Calu3 (cell line): ENCODE data around the gene ADRB2. TPM values are rescaled to one million over a fixed set of nuclear protein-coding genes. Genes with fewer than 3 reads are reported as not detected.
"Not testable (repeated sequence)": the region's sequence is repeated elsewhere in the genome, so short reads cannot be mapped to it uniquely, and the experiment has no call there.

Experiments
- BruUV-seq: library from RNA; stranded (reverse); fragments of 400-500 nt; replicated peaks from 2 replicates; lab custom pipeline; 2021; lab: Mats Ljungman, UMichigan
- CTCF ChIA-PET: fragments of 300-600 bp; sonication (Branson Sonifier 250); formaldehyde crosslinking; loops from one replicate; lab custom pipeline; 2022; ENCODE audit warnings: antibody characterized with exemption; lab: Charles Lee
- DNase-seq: peaks from one replicate; pipeline ENCODE4 v3.0.0; 2022
- H3K27ac Mint-ChIP-seq: one replicate; pipeline ENCODE4 v1.8.0; 2022; ENCODE audit warnings: mixed read lengths; ENCODE audit not compliant: unreplicated experiment
- H3K27me3 Mint-ChIP-seq: one replicate; pipeline ENCODE4 v1.8.0; 2022; ENCODE audit warnings: mixed read lengths; ENCODE audit not compliant: unreplicated experiment
- H3K36me3 Mint-ChIP-seq: one replicate; pipeline ENCODE4 v1.8.0; 2022; ENCODE audit warnings: mild to moderate bottlenecking, moderate library complexity, mixed read lengths; ENCODE audit not compliant: insufficient read depth, unreplicated experiment
- H3K4me1 Mint-ChIP-seq: one replicate; pipeline ENCODE4 v1.8.0; 2022; ENCODE audit warnings: mild to moderate bottlenecking, low read depth, mixed read lengths; ENCODE audit not compliant: unreplicated experiment
- H3K4me3 Mint-ChIP-seq: one replicate; pipeline ENCODE4 v1.8.0; 2022; ENCODE audit warnings: mild to moderate bottlenecking, low read depth, moderate library complexity, mixed read lengths; ENCODE audit not compliant: unreplicated experiment
- H3K9me3 Mint-ChIP-seq: one replicate; pipeline ENCODE4 v1.8.0; 2022; ENCODE audit warnings: low read depth, mixed read lengths; ENCODE audit not compliant: unreplicated experiment
- intact Hi-C: fragments of 100-400 bp; cut with micrococcal nuclease; formaldehyde crosslinking; loops from one replicate; pipeline ENCODE4 v1.10.0; 2022; ENCODE audit not compliant: unreplicated experiment
- total RNA-seq: library from RNA; stranded (reverse); gene quantifications from 2 replicates; pipeline ENCODE4 v1.2.3, GENCODE V29; 2022
- TF ChIP-seq, protein P1 (sequence below): fragments of 200-600 bp; IDR thresholded peaks from one replicate; pipeline ENCODE4 v1.8.0; 2022; ENCODE audit warnings: antibody characterized with exemption; ENCODE audit not compliant: unreplicated experiment

The ADRB2 gene
- total RNA-seq, 1 experiment from 2014 or later: 16.9 TPM

DNA sequence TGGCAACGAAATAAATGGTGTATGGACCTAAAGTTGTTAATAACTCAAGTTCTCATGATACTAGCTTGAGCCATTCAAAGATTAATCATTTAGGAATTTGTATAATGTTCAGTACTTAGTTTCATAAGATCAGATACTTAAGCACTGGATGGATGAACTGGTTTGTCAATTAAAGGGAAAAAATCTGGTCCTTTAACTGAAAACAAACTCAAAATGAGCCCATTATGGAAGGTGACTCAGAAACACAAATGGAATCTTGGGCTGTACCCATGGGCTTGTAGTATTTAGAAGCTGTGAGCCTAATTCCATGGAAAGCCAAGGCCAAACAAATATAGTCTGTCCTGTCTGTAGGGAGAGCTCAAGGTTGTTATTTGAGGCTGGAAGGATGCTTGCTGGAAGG, 27.6 kb upstream of the ADRB2 start:
- Mint-ChIP-seq H3K4me1 (no peaks in the 10 kb centered on the region), H3K27me3 (no peaks in the 10 kb centered on the region), H3K27ac (no peak overlapping the region), H3K4me3 (no peak overlapping the region), H3K36me3 (no peaks in the 10 kb centered on the region), H3K9me3 (no peaks in the 10 kb centered on the region)
- CTCF ChIA-PET: no interaction called here
- TF ChIP-seq, protein P1, sequence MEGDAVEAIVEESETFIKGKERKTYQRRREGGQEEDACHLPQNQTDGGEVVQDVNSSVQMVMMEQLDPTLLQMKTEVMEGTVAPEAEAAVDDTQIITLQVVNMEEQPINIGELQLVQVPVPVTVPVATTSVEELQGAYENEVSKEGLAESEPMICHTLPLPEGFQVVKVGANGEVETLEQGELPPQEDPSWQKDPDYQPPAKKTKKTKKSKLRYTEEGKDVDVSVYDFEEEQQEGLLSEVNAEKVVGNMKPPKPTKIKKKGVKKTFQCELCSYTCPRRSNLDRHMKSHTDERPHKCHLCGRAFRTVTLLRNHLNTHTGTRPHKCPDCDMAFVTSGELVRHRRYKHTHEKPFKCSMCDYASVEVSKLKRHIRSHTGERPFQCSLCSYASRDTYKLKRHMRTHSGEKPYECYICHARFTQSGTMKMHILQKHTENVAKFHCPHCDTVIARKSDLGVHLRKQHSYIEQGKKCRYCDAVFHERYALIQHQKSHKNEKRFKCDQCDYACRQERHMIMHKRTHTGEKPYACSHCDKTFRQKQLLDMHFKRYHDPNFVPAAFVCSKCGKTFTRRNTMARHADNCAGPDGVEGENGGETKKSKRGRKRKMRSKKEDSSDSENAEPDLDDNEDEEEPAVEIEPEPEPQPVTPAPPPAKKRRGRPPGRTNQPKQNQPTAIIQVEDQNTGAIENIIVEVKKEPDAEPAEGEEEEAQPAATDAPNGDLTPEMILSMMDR: no peak
- BruUV-seq: no TSS peak
- no peak for DNase-seq
- intact Hi-C loops: no loop called here

DNA sequence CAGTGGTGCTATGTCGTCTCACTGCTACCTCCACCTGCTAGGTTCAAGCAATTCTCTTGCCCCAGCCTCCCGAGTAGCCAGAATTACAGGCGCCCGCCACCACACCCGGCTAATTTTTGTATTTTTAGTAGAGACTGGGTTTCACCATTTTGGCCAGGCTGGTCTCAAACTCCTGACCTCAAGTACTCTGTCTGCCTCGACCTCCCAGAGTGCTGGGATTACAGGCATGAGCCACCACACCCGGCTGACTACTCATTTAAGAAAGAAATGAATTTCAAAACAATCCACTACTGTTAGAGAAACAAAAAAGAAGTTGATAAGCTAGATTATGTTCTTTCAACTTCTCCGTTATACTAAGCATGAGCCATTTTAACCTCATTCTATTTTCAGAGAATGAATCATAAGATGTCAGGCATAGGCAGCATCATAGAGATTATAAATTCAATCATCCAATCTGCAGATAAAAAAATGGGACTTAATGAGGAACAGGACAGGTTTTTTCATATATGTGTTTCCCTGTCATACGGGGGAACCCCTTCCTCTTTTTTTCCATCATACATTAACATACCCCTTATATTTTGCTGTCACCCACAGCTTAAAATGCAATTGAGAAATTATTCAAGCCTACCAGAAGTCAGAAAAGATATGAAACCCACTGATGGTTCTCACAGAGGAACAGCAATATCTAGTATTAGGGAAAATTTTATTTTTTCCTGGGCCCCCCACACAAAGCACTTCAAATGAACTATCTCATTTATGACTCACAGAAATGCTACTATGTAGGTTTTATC, 26.5 kb upstream of the ADRB2 start:
- H3K27me3 Mint-ChIP-seq: no peaks in the 10 kb centered on the region
- no peaks in the 10 kb centered on the region for H3K36me3 Mint-ChIP-seq
- no peaks in the 10 kb centered on the region for H3K4me1 Mint-ChIP-seq
- no TSS peak for BruUV-seq
- intact Hi-C loops: no loop called here
- H3K27ac Mint-ChIP-seq: no peak overlapping the region
- DNase-seq: no peak
- CTCF ChIA-PET: interaction anchor here (0.6 to 1.2 kb wide), 2 partner anchors 60 to 204 kb away, joined by 3 to 7 read pairs; no protein-coding TSS in a partner anchor
- H3K4me3 Mint-ChIP-seq: no peak overlapping the region
- TF ChIP-seq, protein P1: no peak
- H3K9me3 Mint-ChIP-seq: no peaks in the 10 kb centered on the region

DNA sequence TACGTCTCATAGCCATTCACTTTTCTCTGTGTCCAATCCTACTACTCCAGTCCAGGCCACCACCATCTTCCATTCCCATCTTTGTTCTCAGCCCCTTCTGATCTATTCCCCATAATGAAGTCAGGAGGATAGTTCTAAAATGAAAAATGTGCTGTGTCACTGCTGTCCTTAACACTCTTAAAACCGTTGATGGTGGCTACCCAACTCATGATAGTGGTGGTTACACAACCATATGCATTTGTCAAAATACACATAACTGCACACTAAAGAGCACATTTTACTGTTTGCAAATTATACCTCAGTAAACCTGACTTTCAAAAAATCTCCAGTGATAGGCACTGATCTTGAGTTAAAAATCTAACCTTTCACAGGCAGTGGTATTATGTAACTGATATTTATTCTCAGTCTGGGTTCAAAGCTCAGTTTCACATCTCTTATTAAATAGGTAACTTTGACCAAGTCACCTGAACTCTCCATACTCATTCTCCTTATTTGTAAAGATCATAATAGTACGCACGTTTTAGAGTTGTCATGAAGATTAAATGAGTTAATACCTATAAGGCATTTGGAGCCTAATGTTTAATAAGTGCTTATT, 24.6 kb upstream of the ADRB2 start:
- no peaks in the 10 kb centered on the region for H3K9me3 Mint-ChIP-seq
- H3K4me1 Mint-ChIP-seq: peaks cover 16% of the 10 kb centered on the region
- H3K27me3 Mint-ChIP-seq: no peaks in the 10 kb centered on the region
- intact Hi-C loops: no loop called here
- H3K36me3 Mint-ChIP-seq: no peaks in the 10 kb centered on the region
- CTCF ChIA-PET: no interaction called here
- no peak overlapping the region for H3K27ac Mint-ChIP-seq
- BruUV-seq: no TSS peak
- DNase-seq: no peak
- TF ChIP-seq, protein P1: no peak
- no peak overlapping the region for H3K4me3 Mint-ChIP-seq

DNA sequence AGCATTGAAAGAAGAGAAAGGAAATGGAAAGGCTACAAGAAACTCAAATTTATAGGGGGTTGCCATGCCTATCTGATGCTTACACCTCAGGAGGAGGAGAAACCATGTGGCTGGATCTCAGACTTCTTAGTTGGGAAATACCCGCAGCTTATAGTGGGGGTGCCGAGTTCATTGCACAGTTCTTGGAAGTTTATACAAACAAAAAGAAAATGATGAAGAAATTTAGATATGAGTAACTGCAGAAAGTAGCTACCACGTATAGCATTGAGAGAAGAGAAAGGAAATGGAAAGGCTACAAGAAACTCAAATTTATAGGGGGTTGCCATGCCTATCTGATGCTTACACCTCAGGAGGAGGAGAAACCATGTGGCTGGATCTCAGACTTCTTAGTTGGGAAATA, 23.0 kb upstream of the ADRB2 start:
- H3K27me3 Mint-ChIP-seq, CTCF ChIA-PET, BruUV-seq, H3K4me3 Mint-ChIP-seq, H3K9me3 Mint-ChIP-seq, intact Hi-C loops, DNase-seq, H3K36me3 Mint-ChIP-seq, H3K27ac Mint-ChIP-seq: not testable (repeated sequence)
- peaks cover 25% of the 10 kb centered on the region for H3K4me1 Mint-ChIP-seq
